ENCODE results near the gene BAG3. TPM values are rescaled to one million over a fixed set of nuclear protein-coding genes. Genes with fewer than 3 reads are reported as not detected.
"Not testable (repeated sequence)": the region's sequence is repeated elsewhere in the genome, so short reads cannot be mapped to it uniquely, and the experiment has no call there.

Gene BAG3
- total and polyA plus RNA-seq, 2 donors from 2014 or later: 42.0 to 54.9 TPM

DNA sequence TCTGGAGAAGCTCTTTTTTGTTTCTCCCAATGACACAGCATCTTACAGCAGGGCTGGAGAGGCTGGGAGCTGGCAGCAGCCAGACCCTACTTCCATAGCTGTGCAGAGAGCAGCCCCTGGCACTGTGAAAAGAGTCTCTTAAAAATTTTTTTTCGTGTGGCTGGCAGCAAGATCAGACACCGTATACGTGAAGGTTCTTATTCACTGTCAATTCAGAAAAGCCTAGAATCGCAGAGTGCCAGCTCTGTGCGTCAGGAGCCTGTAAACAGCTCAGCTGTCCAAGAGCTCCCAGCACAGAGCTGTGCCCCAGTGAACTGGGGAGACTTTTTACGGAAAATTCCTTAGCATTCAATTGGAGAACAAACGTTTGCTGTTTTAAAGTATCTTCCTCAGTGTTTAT lies 6.5 kb downstream of the BAG3 start:
- TF ChIP-seq, protein P1, sequence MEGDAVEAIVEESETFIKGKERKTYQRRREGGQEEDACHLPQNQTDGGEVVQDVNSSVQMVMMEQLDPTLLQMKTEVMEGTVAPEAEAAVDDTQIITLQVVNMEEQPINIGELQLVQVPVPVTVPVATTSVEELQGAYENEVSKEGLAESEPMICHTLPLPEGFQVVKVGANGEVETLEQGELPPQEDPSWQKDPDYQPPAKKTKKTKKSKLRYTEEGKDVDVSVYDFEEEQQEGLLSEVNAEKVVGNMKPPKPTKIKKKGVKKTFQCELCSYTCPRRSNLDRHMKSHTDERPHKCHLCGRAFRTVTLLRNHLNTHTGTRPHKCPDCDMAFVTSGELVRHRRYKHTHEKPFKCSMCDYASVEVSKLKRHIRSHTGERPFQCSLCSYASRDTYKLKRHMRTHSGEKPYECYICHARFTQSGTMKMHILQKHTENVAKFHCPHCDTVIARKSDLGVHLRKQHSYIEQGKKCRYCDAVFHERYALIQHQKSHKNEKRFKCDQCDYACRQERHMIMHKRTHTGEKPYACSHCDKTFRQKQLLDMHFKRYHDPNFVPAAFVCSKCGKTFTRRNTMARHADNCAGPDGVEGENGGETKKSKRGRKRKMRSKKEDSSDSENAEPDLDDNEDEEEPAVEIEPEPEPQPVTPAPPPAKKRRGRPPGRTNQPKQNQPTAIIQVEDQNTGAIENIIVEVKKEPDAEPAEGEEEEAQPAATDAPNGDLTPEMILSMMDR (IDR thresholded peaks at IDR 0.05; ENCODE audit: borderline replicate concordance, extremely low read depth, insufficient read depth): no peak
- Histone ChIP-seq H3K36me3 (ENCODE audit: control insufficient read depth in 2 of 3, insufficient read depth in 3 of 3, low read length in 3 of 3) (peaks cover 0 to 12% (median 2%) of the 10 kb centered on the region in 3 donors), H3K4me1 (ENCODE audit: control insufficient read depth in 2 of 3, insufficient read depth in 2 of 3, low read depth in 1 of 3, low read length in 3 of 3) (peaks cover 7 to 61% (median 45%) of the 10 kb centered on the region in 3 donors), H3K4me3 (ENCODE audit: low read length in 3 of 3) (peak overlapping the region in 1 of 3 donors; percentile 15), H3K27me3 (ENCODE audit: control insufficient read depth, insufficient read depth, low read length) (no peaks in the 10 kb centered on the region), H3K9me3 (ENCODE audit: control insufficient read depth in 2 of 3, insufficient read depth in 1 of 3, low read length in 3 of 3) (no peaks in the 10 kb centered on the region), H3K27ac (ENCODE audit: low read depth in 2 of 2, low read length in 2 of 2) (peak overlapping the region; percentile 23 to 74), H3K9ac (ENCODE audit: low read length in 3 of 3) (peak overlapping the region in 1 of 3 donors; percentile 43)
- intact Hi-C loops (cut with DNase I): no loop called here
- DNase-seq: no peak
- no peak for FAIRE-seq

DNA sequence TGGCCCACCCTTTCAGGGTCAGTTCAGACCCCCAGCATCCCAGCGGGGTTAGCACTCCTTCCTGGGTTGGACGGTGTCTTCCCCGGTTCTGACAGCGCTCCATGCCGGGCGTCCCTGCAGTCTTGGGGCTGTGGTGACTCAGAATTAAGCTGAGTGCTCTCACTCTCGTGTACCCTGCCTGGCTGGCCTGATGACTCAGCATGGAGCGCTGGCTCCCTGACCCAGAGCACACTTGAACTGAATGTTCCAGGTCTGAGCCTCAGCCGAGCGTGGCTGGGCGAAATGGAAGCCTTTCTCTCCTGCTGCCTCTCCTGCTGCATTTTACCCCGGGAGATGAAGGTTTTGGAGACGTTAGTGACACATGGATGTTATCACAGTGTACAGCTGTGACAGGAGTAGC lies 7.1 kb downstream of the BAG3 start:
- peak overlapping the region; percentile 79 to 92 for H3K27ac ChIP-seq (ENCODE audit: low read depth in 2 of 2, low read length in 2 of 2)
- intact Hi-C loops (cut with DNase I): no loop called here
- H3K4me1 ChIP-seq (ENCODE audit: control insufficient read depth in 2 of 3, insufficient read depth in 2 of 3, low read depth in 1 of 3, low read length in 3 of 3): peaks cover 5 to 63% (median 46%) of the 10 kb centered on the region in 3 donors
- TF ChIP-seq, protein P1 (IDR thresholded peaks at IDR 0.05; ENCODE audit: borderline replicate concordance, extremely low read depth, insufficient read depth): no peak
- H3K4me3 ChIP-seq (ENCODE audit: low read length in 3 of 3): peak overlapping the region in 2 of 3 donors; percentile 29 to 47
- no peaks in the 10 kb centered on the region for H3K27me3 ChIP-seq (ENCODE audit: control insufficient read depth, insufficient read depth, low read length)
- peak in 4 of 5 donors; percentile 62 to 95 (median 75) for DNase-seq
- peaks cover 0 to 12% (median 2%) of the 10 kb centered on the region in 3 donors for H3K36me3 ChIP-seq (ENCODE audit: control insufficient read depth in 2 of 3, insufficient read depth in 3 of 3, low read length in 3 of 3)
- peak overlapping the region in 2 of 3 donors; percentile 50 to 88 for H3K9ac ChIP-seq (ENCODE audit: low read length in 3 of 3)
- FAIRE-seq: no peak
- H3K9me3 ChIP-seq (ENCODE audit: control insufficient read depth in 2 of 3, insufficient read depth in 1 of 3, low read length in 3 of 3): no peaks in the 10 kb centered on the region

GRCh38 chr10:119659951-119660350 lies 8.8 kb downstream of the BAG3 start:
- FAIRE-seq (no peak), DNase-seq (peak in 1 of 5 donors; percentile 81)
- peaks cover 0 to 12% (median 2%) of the 10 kb centered on the region in 3 donors for H3K36me3 ChIP-seq (ENCODE audit: control insufficient read depth in 2 of 3, insufficient read depth in 3 of 3, low read length in 3 of 3)
- no peaks in the 10 kb centered on the region for H3K27me3 ChIP-seq (ENCODE audit: control insufficient read depth, insufficient read depth, low read length)
- no peaks in the 10 kb centered on the region for H3K9me3 ChIP-seq (ENCODE audit: control insufficient read depth in 2 of 3, insufficient read depth in 1 of 3, low read length in 3 of 3)
- peak overlapping the region in 1 of 3 donors; percentile 88 for H3K9ac ChIP-seq (ENCODE audit: low read length in 3 of 3)
- TF ChIP-seq, protein P1 (IDR thresholded peaks at IDR 0.05; ENCODE audit: borderline replicate concordance, extremely low read depth, insufficient read depth): no peak
- peak overlapping the region; percentile 39 to 92 for H3K27ac ChIP-seq (ENCODE audit: low read depth in 2 of 2, low read length in 2 of 2)
- H3K4me1 ChIP-seq (ENCODE audit: control insufficient read depth in 2 of 3, insufficient read depth in 2 of 3, low read depth in 1 of 3, low read length in 3 of 3): peaks cover 2 to 57% (median 43%) of the 10 kb centered on the region in 3 donors
- intact Hi-C loops (cut with DNase I): no loop called here
- no peak overlapping the region for H3K4me3 ChIP-seq (ENCODE audit: low read length in 3 of 3)

GRCh38 chr10:119662076-119662605 lies 11.0 kb downstream of the BAG3 start:
- Histone ChIP-seq H3K27ac (ENCODE audit: low read depth in 2 of 2, low read length in 2 of 2) (peak overlapping the region in 1 of 2 donors; percentile 51), H3K4me1 (ENCODE audit: control insufficient read depth in 2 of 3, insufficient read depth in 2 of 3, low read depth in 1 of 3, low read length in 3 of 3) (peaks cover 2 to 55% (median 36%) of the 10 kb centered on the region in 3 donors)
- H3K27me3 ChIP-seq (ENCODE audit: control insufficient read depth, insufficient read depth, low read length); intact Hi-C loops (cut with DNase I); H3K36me3 ChIP-seq (ENCODE audit: control insufficient read depth in 2 of 3, insufficient read depth in 3 of 3, low read length in 3 of 3); FAIRE-seq; H3K9me3 ChIP-seq (ENCODE audit: control insufficient read depth in 2 of 3, insufficient read depth in 1 of 3, low read length in 3 of 3); DNase-seq; H3K4me3 ChIP-seq (ENCODE audit: low read length in 3 of 3); H3K9ac ChIP-seq (ENCODE audit: low read length in 3 of 3): not testable (repeated sequence)

Data from kidney (tissue), 14 donors.